OCI-LY1 (cell line): ENCODE measurements around the gene HINFP.

Source experiments
- H2AFZ ChIP-seq: fragments of 200-600 bp; sonication (generic), shearing (Covaris generic); 2 replicates; pipeline ENCODE4 v1.6.0; 2014; ENCODE audit warnings: antibody characterized with exemption, mild to moderate bottlenecking, low read length
- H3F3A ChIP-seq: fragments of 200-600 bp; sonication (generic), shearing (Covaris generic); 2 replicates; pipeline ENCODE4 v1.6.0; 2014; ENCODE audit warnings: mild to moderate bottlenecking, antibody characterized with exemption, low read length, moderate library complexity; ENCODE audit not compliant: insufficient read depth
- H3K27ac ChIP-seq: fragments of 200-600 bp; sonication (generic); 2 replicates; pipeline ENCODE4 v1.5.1; 2014; ENCODE audit warnings: low read length, mixed run types, mild to moderate bottlenecking, low read depth; ENCODE audit not compliant: poor library complexity, severe bottlenecking
- H3K27me3 ChIP-seq: fragments of 200-600 bp; sonication (generic); 2 replicates; pipeline ENCODE4 v1.6.0; 2014; ENCODE audit warnings: antibody characterized with exemption, mild to moderate bottlenecking, low read length, moderate library complexity; ENCODE audit not compliant: insufficient read depth
- H3K36me3 ChIP-seq: fragments of 200-600 bp; sonication (generic); 2 replicates; pipeline ENCODE4 v1.6.1; 2014; ENCODE audit warnings: mild to moderate bottlenecking, antibody characterized with exemption, low read length, moderate library complexity, mixed read lengths; ENCODE audit not compliant: insufficient read depth
- H3K4me1 ChIP-seq: fragments of 200-600 bp; sonication (generic); 2 replicates; pipeline ENCODE4 v1.5.1; 2014; ENCODE audit warnings: mild to moderate bottlenecking, low read length, moderate library complexity; ENCODE audit not compliant: insufficient read depth, severe bottlenecking
- H3K4me2 ChIP-seq: fragments of 200-600 bp; sonication (generic), shearing (Covaris generic); 2 replicates; pipeline ENCODE4 v1.6.1; 2014; ENCODE audit warnings: low read length
- H3K4me3 ChIP-seq: fragments of 200-600 bp; sonication (generic); 2 replicates; pipeline ENCODE4 v1.5.1; 2014; ENCODE audit warnings: low read length, low read depth, mild to moderate bottlenecking, mixed read lengths; ENCODE audit not compliant: poor library complexity, severe bottlenecking
- H3K79me2 ChIP-seq: fragments of 200-600 bp; shearing (Covaris generic); 2 replicates; pipeline ENCODE4 v1.6.1; 2016; ENCODE audit warnings: mixed run types, low read length, mixed read lengths; ENCODE audit not compliant: insufficient read depth
- H3K9ac ChIP-seq: fragments of 200-600 bp; sonication (generic), shearing (Covaris generic); 2 replicates; pipeline ENCODE4 v1.6.1; 2014; ENCODE audit warnings: mild to moderate bottlenecking, low read length, mixed read lengths
- H3K9me2 ChIP-seq: fragments of 200-600 bp; sonication (generic), shearing (Covaris generic); 2 replicates; pipeline ENCODE4 v1.6.1; 2014; ENCODE audit warnings: low read depth, mild to moderate bottlenecking, low read length, mixed read lengths
- H3K9me3 ChIP-seq: fragments of 200-600 bp; shearing (Covaris generic); 2 replicates; pipeline ENCODE4 v1.6.1; 2014; ENCODE audit warnings: low read length, mixed read lengths
- H4K20me1 ChIP-seq: fragments of 200-600 bp; sonication (generic), shearing (Covaris generic); 2 replicates; pipeline ENCODE4 v1.6.0; 2016; ENCODE audit warnings: mild to moderate bottlenecking, low read length; ENCODE audit not compliant: insufficient read depth
- EZH2 ChIP-seq: fragments of 200-600 bp; sonication (generic), shearing (Covaris generic); IDR thresholded peaks from 2 replicates; pipeline ENCODE4 v1.8.0; 2017; ENCODE audit warnings: borderline replicate concordance, mixed run types, mild to moderate bottlenecking, antibody characterized with exemption, low read length, moderate library complexity, mixed read lengths
- TF ChIP-seq, protein P1 (sequence below): fragments of 200-600 bp; sonication (generic), shearing (Covaris generic); IDR thresholded peaks from 2 replicates; pipeline ENCODE4 v1.5.1; 2017; ENCODE audit warnings: mild to moderate bottlenecking, antibody characterized with exemption, low read length, moderate library complexity, mixed read lengths

The HINFP gene

DNA sequence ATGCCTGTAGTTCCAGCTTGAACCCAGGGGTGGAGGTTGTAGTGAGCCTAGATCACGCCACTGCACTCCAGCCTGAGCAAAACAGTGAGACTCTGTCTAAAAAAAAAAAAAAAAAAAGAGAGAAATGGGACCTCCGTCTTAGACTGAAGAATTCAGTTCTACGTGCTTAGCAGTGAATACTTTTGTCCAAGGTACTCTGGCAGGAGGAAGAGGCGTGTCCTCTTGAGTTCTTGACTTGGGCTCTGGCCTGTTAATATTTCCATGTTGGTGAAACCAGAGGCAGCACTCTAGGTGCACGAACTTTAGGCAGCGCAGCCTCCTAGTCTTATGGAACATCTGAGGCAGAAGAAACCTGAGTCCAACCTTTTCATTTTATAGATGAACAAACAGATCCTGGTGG, 34.3 kb upstream of the HINFP start:
- H3K27ac ChIP-seq, result peak overlapping the region; percentile 52
- H4K20me1 ChIP-seq, result no peaks in the 10 kb centered on the region
- peaks cover 16% of the 10 kb centered on the region; the same call in 1 of the 2 replicates for H3K36me3 ChIP-seq
- H3F3A ChIP-seq, result peaks cover 3% of the 10 kb centered on the region; the same call in 1 of the 2 replicates
- no peak overlapping the region for H2AFZ ChIP-seq
- H3K9ac ChIP-seq, result no peak overlapping the region; the same call in 1 of the 2 replicates
- H3K79me2 ChIP-seq, result peaks cover 9% of the 10 kb centered on the region; the same call in 1 of the 2 replicates
- no peak overlapping the region for H3K4me3 ChIP-seq
- peaks cover 25% of the 10 kb centered on the region for H3K4me1 ChIP-seq
- H3K9me3 ChIP-seq, result no peaks in the 10 kb centered on the region
- no peaks in the 10 kb centered on the region for H3K27me3 ChIP-seq
- H3K9me2 ChIP-seq, result no peaks in the 10 kb centered on the region
- H3K4me2 ChIP-seq, result peak overlapping the region; percentile 19; the same call in 1 of the 2 replicates
- TF ChIP-seq, protein P1, sequence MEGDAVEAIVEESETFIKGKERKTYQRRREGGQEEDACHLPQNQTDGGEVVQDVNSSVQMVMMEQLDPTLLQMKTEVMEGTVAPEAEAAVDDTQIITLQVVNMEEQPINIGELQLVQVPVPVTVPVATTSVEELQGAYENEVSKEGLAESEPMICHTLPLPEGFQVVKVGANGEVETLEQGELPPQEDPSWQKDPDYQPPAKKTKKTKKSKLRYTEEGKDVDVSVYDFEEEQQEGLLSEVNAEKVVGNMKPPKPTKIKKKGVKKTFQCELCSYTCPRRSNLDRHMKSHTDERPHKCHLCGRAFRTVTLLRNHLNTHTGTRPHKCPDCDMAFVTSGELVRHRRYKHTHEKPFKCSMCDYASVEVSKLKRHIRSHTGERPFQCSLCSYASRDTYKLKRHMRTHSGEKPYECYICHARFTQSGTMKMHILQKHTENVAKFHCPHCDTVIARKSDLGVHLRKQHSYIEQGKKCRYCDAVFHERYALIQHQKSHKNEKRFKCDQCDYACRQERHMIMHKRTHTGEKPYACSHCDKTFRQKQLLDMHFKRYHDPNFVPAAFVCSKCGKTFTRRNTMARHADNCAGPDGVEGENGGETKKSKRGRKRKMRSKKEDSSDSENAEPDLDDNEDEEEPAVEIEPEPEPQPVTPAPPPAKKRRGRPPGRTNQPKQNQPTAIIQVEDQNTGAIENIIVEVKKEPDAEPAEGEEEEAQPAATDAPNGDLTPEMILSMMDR, result no peak
- no peak for TF ChIP-seq EZH2

DNA sequence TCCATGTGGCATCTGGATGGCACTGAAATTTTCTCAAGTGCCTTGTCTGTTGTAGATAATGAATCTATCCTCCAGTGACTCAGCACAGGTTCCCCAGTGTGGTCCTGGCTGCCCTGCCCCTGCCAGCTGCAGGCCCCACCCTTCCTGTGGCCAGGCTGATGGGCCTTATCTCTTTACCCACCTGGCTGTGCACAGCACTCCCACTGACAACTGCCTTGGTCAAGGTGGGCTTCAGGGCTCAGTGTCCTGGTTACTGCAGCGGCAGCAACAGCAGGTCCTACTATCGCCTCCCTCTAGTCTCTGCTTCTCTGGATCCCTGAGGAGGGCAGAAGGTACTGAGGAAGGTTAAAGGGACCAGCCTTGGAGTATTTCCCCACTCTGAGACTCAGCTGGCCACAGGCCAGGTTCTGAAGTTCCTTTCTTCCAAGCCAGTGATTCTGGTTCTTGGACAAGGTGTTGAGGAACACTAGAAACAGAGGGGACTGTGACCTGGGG, 33.6 kb upstream of the HINFP start:
- Histone ChIP-seq H3K9me3 (no peaks in the 10 kb centered on the region), H3F3A (peaks cover 3% of the 10 kb centered on the region), H3K79me2 (peaks cover 9% of the 10 kb centered on the region; the same call in 1 of the 2 replicates), H3K27ac (peak overlapping the region; percentile 52), H3K4me2 (peak overlapping the region; percentile 19; the same call in 1 of the 2 replicates), H2AFZ (no peak overlapping the region), H3K36me3 (peaks cover 20% of the 10 kb centered on the region), H3K9ac (no peak overlapping the region; the same call in 1 of the 2 replicates), H4K20me1 (no peaks in the 10 kb centered on the region), H3K27me3 (no peaks in the 10 kb centered on the region), H3K4me3 (no peak overlapping the region), H3K4me1 (peaks cover 32% of the 10 kb centered on the region), H3K9me2 (no peaks in the 10 kb centered on the region)
- TF ChIP-seq EZH2, result no peak
- TF ChIP-seq, protein P1, result no peak

DNA sequence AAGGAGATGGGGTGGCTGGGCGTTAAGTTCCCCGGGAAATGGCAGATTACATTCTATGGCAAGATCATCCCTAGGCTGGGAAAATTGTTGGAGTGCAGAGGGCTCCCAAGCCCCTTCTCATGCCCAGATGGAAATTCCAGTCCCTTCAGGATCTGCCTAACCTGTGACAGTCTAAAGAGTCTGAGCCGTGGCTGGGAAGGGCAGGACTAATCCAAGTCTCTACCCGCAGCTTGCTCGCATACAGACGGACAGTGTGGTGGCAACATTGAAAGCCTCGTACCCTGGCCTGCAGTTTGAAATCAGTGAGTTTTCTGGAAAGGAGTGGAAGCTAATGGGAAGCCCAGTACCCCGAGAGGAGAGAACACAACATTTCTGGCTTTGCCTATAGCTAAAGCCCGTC, 33.0 kb upstream of the HINFP start:
- Histone ChIP-seq H3K9me2 (no peaks in the 10 kb centered on the region), H3K4me1 (peaks cover 38% of the 10 kb centered on the region), H2AFZ (no peak overlapping the region), H4K20me1 (no peaks in the 10 kb centered on the region), H3K79me2 (peaks cover 10% of the 10 kb centered on the region; the same call in 1 of the 2 replicates), H3K36me3 (peaks cover 26% of the 10 kb centered on the region), H3K9ac (no peak overlapping the region), H3K9me3 (no peaks in the 10 kb centered on the region), H3K4me3 (no peak overlapping the region), H3F3A (peaks cover 3% of the 10 kb centered on the region), H3K27ac (peak overlapping the region; percentile 52), H3K27me3 (no peaks in the 10 kb centered on the region), H3K4me2 (no peak overlapping the region)
- TF ChIP-seq EZH2, result no peak
- TF ChIP-seq, protein P1, result no peak
